Progenitor cell of endocrine pancreas (in vitro differentiated cells): Measurements from ENCODE around the gene ERVH48-1. TPM values are rescaled to one million over a fixed set of nuclear protein-coding genes. Genes with fewer than 3 reads are reported as not detected.
"Not testable (repeated sequence)": the region's sequence is repeated elsewhere in the genome, so short reads cannot be mapped to it uniquely, and the experiment has no call there.

Source experiments
- DNase-seq: peaks from one replicate; pipeline ENCODE4 v3.0.0; 2021; ENCODE audit warnings: low spot score; ENCODE audit not compliant: unreplicated experiment
- H3K27ac Mint-ChIP-seq: 2 replicates; pipeline ENCODE4 v1.8.0; 2021; ENCODE audit warnings: mild to moderate bottlenecking, moderate library complexity, mixed read lengths
- H3K27me3 Mint-ChIP-seq: 2 replicates; pipeline ENCODE4 v1.8.0; 2021; ENCODE audit warnings: mixed read lengths
- H3K36me3 Mint-ChIP-seq: 2 replicates; pipeline ENCODE4 v1.8.0; 2022; ENCODE audit warnings: mixed read lengths; ENCODE audit not compliant: insufficient read depth
- H3K4me1 Mint-ChIP-seq: 2 replicates; pipeline ENCODE4 v1.8.0; 2021; ENCODE audit warnings: low read depth, mixed read lengths
- H3K4me3 Mint-ChIP-seq: 2 replicates; pipeline ENCODE4 v1.8.0; 2021; ENCODE audit warnings: low read depth, mild to moderate bottlenecking, moderate library complexity, mixed read lengths
- H3K9me3 Mint-ChIP-seq: 2 replicates; pipeline ENCODE4 v1.8.0; 2021; ENCODE audit warnings: low read depth, mixed read lengths
- total RNA-seq: library from RNA; stranded (reverse); gene quantifications from 2 replicates; pipeline ENCODE4 v1.2.1, GENCODE V29; 2021
- TF ChIP-seq, protein P1 (sequence below): fragments of 200-600 bp; sonication (generic); IDR thresholded peaks from one replicate; pipeline ENCODE4 v1.5.0; 2021; ENCODE audit warnings: antibody characterized with exemption, mild to moderate bottlenecking; ENCODE audit not compliant: unreplicated experiment

ERVH48-1 gene
- total RNA-seq, 1 donor from 2014 or later = 0.91 TPM

DNA sequence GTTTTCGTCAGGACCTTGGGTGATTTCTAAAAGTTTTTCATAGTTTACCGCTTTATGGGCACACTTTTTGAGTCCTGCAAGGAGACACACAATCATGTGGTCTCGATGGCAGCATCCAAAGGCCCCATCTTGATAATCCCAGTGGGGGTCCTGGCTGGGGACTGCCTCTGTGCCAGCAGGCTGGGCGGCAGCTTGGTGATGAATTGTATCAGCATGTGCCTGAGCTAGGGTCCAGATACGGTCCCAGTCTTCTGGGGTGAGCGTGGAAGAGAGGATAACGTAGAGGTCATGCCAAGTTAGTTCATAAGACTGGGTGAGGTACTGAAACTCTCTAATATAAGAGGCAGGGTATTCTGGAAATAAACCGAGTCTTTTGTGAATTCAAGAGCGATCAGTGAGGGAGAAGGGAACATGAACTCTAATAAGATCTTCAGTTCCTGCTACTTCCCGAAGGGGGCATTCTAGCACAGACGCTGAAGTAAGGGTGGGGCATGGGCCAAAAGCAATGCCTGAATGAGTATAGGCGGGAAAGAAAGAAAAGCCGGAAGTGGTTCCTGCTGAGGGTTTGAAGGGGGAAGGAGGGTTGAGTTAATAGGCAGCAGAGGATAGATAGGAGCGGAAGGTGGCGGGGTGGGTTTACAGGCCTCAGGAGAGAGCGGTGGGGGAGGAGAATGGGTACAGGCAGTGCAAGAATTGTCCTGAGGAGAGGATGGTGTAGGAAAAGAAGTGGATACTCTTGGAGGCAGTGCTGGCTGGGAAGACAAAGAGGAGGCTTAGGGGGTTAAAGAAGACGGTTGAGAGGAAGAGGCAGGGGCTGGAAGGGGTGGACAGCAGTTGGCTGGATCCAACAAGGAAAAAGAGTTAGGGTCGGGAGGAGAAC, 1.6 kb downstream of the ERVH48-1 start:
- peak overlapping the region; percentile 5 for H3K4me3 Mint-ChIP-seq
- TF ChIP-seq, protein P1, sequence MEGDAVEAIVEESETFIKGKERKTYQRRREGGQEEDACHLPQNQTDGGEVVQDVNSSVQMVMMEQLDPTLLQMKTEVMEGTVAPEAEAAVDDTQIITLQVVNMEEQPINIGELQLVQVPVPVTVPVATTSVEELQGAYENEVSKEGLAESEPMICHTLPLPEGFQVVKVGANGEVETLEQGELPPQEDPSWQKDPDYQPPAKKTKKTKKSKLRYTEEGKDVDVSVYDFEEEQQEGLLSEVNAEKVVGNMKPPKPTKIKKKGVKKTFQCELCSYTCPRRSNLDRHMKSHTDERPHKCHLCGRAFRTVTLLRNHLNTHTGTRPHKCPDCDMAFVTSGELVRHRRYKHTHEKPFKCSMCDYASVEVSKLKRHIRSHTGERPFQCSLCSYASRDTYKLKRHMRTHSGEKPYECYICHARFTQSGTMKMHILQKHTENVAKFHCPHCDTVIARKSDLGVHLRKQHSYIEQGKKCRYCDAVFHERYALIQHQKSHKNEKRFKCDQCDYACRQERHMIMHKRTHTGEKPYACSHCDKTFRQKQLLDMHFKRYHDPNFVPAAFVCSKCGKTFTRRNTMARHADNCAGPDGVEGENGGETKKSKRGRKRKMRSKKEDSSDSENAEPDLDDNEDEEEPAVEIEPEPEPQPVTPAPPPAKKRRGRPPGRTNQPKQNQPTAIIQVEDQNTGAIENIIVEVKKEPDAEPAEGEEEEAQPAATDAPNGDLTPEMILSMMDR = peak; percentile 70
- peaks cover 13% of the 10 kb centered on the region for H3K4me1 Mint-ChIP-seq
- H3K27ac Mint-ChIP-seq = peak overlapping the region; percentile 75
- H3K36me3 Mint-ChIP-seq = no peaks in the 10 kb centered on the region
- peak; percentile 57 for DNase-seq
- no peaks in the 10 kb centered on the region for H3K9me3 Mint-ChIP-seq
- H3K27me3 Mint-ChIP-seq = no peaks in the 10 kb centered on the region

DNA sequence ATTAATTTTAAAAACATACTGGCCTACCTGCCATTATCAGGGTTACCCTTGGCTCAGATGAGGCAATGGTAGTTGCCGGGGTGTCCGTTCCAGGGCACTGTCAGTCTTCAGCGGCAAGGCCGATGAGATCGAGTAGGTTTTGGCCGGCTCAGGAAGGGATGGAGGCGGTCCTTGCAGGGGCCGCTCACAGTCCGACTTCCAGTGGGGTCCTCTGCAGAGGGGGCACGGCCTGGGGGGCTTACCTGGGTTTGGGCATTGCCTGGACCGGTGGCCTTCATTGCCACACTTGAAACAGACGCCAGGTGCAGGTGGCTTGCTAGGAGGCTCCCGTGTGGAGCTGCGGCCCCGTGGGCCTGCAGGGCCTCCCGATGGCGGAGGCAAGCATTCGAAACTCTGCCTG, 2.5 kb downstream of the ERVH48-1 start:
- H3K4me3 Mint-ChIP-seq = no peak overlapping the region
- no peaks in the 10 kb centered on the region for H3K27me3 Mint-ChIP-seq
- TF ChIP-seq, protein P1 = no peak
- H3K9me3 Mint-ChIP-seq = no peaks in the 10 kb centered on the region
- H3K4me1 Mint-ChIP-seq = peaks cover 13% of the 10 kb centered on the region
- DNase-seq = no peak
- H3K36me3 Mint-ChIP-seq = peaks cover 1% of the 10 kb centered on the region
- no peak overlapping the region for H3K27ac Mint-ChIP-seq

GRCh38 chr21:42921927-42922326, 3.5 kb downstream of the ERVH48-1 start:
- TF ChIP-seq, protein P1 = no peak
- Mint-ChIP-seq H3K4me1 (peaks cover 12% of the 10 kb centered on the region), H3K4me3 (no peak overlapping the region), H3K27ac (no peak overlapping the region), H3K27me3 (no peaks in the 10 kb centered on the region), H3K36me3 (peaks cover 1% of the 10 kb centered on the region), H3K9me3 (no peaks in the 10 kb centered on the region)
- DNase-seq = no peak

DNA sequence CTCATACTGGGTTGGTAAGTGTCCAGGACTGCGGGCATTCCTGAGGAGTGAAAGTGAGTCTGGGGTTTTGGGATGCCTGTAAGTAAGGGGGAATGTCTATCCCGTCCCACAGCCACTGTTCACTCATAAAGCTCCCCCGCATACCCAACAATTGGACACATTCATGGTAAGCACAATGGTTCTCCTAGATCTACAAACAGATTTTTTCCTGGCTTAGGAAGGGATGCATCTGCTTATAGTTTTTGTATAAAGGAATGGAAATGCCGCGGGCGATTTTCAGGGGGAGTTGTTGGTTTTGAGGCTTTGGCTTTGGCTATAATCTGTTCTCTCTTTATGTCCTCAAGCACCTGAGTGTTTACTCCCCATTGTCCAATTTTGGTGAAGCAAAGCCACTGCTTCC, 7.1 kb downstream of the ERVH48-1 start:
- no peak for DNase-seq
- Mint-ChIP-seq H3K4me1 (no peaks in the 10 kb centered on the region), H3K27ac (no peak overlapping the region), H3K36me3 (peaks cover 4% of the 10 kb centered on the region), H3K9me3 (no peaks in the 10 kb centered on the region), H3K27me3 (no peaks in the 10 kb centered on the region), H3K4me3 (no peak overlapping the region)
- TF ChIP-seq, protein P1 = no peak

GRCh38 chr21:42913476-42913875, 12.0 kb downstream of the ERVH48-1 start:
- TF ChIP-seq, protein P1 = no peak
- Mint-ChIP-seq H3K36me3 (peaks cover 8% of the 10 kb centered on the region), H3K27me3 (no peaks in the 10 kb centered on the region), H3K27ac (peak overlapping the region; percentile 45), H3K9me3 (no peaks in the 10 kb centered on the region), H3K4me3 (no peak overlapping the region), H3K4me1 (no peaks in the 10 kb centered on the region)
- DNase-seq = no peak

DNA sequence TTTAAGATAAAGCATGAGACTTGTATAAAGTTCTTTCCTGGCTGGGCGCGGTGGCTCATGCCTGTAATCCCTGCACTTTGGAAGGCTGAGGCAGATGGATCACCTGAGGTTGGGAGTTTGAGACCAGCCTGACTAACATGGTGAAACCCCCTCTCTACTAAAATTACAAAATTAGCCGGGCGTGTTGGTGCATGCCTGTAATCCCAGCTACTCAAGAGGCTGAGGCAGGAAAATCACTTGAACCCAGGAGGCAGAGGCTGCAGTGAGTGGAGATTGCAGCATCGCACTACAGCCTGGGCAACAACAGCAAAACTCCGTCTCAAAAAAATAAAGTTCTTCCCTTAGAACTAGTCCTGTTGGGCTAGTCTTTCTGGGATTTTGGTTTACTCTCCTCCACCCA, 13.5 kb downstream of the ERVH48-1 start:
- DNase-seq, H3K27ac Mint-ChIP-seq, H3K36me3 Mint-ChIP-seq, H3K9me3 Mint-ChIP-seq, H3K4me3 Mint-ChIP-seq, H3K27me3 Mint-ChIP-seq, H3K4me1 Mint-ChIP-seq: not testable (repeated sequence)

- not testable (repeated sequence) for DNase-seq, H3K27ac Mint-ChIP-seq, H3K27me3 Mint-ChIP-seq, H3K4me3 Mint-ChIP-seq, H3K9me3 Mint-ChIP-seq, H3K4me1 Mint-ChIP-seq
- peaks cover 15% of the 10 kb centered on the region for H3K36me3 Mint-ChIP-seq
Observed at GRCh38 chr21:42908484-42908883, 16.9 kb downstream of the ERVH48-1 start.
